D721Med (cell line): Measurements from ENCODE around the gene UBE2E3.

Experiments
- DNase-seq: peaks from one replicate; pipeline ENCODE4 v3.0.0; 2011; ENCODE audit warnings: low spot score; ENCODE audit not compliant: insufficient read length
- FAIRE-seq: peaks from 2 replicates; lab custom pipeline; 2011; peaks lifted over from hg19 to GRCh38; lab: Jason Lieb, UNC
- TF ChIP-seq, protein P1 (sequence below): IDR thresholded peaks from 2 replicates; pipeline ENCODE4 v1.5.1; 2012; ENCODE audit warnings: mild to moderate bottlenecking, control low read depth; ENCODE audit not compliant: insufficient read depth; ENCODE audit errors: missing control alignments

Gene UBE2E3

DNA sequence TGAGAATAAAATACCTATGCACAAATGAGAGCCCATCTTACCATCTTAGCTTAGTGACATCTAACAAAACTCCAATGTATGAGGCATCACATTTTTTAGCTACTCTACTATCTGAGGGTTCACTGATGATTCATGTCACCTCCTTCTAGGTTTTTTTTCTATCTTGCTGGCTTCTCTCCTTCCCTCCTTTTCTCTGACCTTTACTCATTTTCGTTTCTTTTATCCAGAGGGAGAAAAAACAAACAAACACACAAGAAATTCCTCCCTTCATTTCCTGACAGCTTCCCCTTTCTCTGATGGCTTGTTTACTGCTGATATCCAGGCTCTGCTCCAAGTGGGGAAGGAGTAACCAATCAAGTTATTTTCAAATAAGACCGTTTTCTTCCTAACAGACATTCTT lies 115.1 kb downstream of the UBE2E3 start:
- TF ChIP-seq, protein P1, sequence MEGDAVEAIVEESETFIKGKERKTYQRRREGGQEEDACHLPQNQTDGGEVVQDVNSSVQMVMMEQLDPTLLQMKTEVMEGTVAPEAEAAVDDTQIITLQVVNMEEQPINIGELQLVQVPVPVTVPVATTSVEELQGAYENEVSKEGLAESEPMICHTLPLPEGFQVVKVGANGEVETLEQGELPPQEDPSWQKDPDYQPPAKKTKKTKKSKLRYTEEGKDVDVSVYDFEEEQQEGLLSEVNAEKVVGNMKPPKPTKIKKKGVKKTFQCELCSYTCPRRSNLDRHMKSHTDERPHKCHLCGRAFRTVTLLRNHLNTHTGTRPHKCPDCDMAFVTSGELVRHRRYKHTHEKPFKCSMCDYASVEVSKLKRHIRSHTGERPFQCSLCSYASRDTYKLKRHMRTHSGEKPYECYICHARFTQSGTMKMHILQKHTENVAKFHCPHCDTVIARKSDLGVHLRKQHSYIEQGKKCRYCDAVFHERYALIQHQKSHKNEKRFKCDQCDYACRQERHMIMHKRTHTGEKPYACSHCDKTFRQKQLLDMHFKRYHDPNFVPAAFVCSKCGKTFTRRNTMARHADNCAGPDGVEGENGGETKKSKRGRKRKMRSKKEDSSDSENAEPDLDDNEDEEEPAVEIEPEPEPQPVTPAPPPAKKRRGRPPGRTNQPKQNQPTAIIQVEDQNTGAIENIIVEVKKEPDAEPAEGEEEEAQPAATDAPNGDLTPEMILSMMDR, result no peak
- no peak for FAIRE-seq
- no peak for DNase-seq

DNA sequence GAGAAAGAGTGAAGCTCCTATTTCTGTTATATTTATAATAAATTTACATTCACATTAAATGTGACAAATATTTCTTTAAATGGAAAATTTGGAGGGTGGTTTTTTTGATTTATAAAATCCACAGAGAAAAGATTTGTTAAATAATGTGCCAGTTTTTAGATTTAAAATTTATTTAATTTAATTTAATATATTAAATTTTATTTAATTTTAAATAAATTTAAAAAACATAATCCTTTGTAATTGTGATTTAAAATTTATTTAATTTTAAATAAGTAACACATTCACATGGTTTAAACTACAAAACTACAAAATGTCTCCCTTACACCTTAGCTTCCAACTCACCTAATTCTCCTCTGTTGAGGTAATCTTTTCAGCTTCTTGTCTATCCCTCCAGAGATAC lies 123.3 kb downstream of the UBE2E3 start:
- FAIRE-seq, result no peak
- TF ChIP-seq, protein P1, result no peak
- no peak for DNase-seq

GRCh38 chr2:181104512-181105115 lies 124.2 kb downstream of the UBE2E3 start:
- peak; percentile 88 for FAIRE-seq
- no peak for DNase-seq
- TF ChIP-seq, protein P1, result peak; percentile 89

- DNase-seq (no peak), FAIRE-seq (no peak)
- TF ChIP-seq, protein P1, result no peak
These were observed 125.2 kb downstream of the UBE2E3 start for GRCh38 chr2:181105562-181105961.

DNA sequence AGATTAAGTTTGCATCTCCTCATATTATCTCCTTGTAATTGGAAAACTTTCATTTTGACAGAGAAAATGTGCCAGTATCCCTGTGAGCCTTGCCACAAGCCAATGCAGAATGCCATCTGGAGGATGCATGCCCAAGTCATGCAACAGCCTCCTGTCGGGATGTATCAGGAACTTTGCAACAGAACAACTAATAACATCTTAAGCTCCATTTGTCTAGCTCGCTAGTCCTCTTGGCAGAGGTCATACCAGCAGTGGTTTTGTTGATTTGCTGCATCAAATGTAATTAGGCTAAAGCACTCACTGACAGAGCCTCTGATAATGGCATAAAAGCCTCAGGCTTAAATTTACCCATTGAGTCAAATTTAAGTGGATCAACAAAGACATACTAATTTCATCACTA lies 125.8 kb downstream of the UBE2E3 start:
- TF ChIP-seq, protein P1, result no peak
- FAIRE-seq (peak; percentile 94), DNase-seq (no peak)

DNA sequence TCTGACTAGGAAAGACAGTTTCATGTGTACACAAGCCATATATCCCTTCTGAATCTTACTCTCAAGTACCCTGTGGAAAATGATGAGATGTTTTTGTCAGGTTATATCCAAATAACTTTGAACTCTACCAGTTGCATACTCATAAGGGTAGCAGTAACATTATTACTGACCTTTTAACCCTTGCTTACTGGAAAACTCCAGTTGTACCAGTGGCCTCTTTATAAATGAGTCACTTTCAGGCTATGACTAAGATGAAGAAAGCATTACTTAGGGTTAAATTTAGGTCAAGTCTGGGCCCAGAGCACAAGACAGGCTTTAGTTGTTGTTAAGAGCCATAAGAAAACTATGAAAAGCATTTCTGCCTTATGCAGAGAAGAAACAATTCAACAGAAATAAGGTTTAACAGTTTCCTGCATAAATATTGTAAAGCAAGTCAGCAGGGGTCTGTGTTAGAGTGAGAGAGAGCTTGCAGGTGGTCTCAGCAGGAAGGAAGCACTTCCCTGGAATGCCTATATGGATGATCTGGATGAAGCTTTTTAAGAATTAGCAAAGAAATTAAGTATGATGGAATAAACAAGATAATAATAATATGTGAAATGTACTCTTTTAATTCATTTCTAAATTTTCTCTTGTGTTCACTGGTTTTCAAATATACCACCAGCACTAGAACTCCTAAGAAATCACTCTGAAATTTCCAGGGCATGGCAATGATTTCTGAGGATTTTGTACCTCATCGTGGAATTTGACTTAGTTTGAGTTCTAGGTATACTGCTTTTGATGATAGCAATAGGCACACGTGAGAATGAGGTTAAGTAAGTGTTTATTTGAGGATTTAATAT lies 126.6 kb downstream of the UBE2E3 start:
- no peak for DNase-seq
- FAIRE-seq, result peak; percentile 44
- TF ChIP-seq, protein P1, result no peak

- no peak for FAIRE-seq
- TF ChIP-seq, protein P1, result no peak
- no peak for DNase-seq
These were observed 127.2 kb downstream of the UBE2E3 start for GRCh38 chr2:181107628-181107945.
